ENCODE data around the gene SLC8B1. TPM values are rescaled to one million over a fixed set of nuclear protein-coding genes. Genes with fewer than 3 reads are reported as not detected.

The SLC8B1 gene
- polyA plus RNA-seq, 3 donors: 21.6 to 46.0 (median 32.4) TPM

GRCh38 chr12:113287146-113287898, 47.6 kb downstream of the SLC8B1 start:
- peaks cover 0 to 2% (median 0%) of the 10 kb centered on the region in 3 donors for H3K27me3 Mint-ChIP-seq (ENCODE audit: low read depth in 3 of 3)
- Histone ChIP-seq H3K4me3 (replicated peaks in 1 of 3; ENCODE audit: low read depth in 2 of 3, low read length in 3 of 3) (no peak overlapping the region), H3K79me2 (ENCODE audit: insufficient read depth, low read length) (no peaks in the 10 kb centered on the region), H3K4me2 (replicated peaks; ENCODE audit: extremely low read depth, low read length, poor library complexity, severe bottlenecking) (no peak overlapping the region), H4K20me1 (ENCODE audit: insufficient read depth, low read length) (no peaks in the 10 kb centered on the region), H3K9me3 (replicated peaks in 1 of 2; ENCODE audit: control insufficient read depth in 1 of 2, insufficient read depth in 1 of 2, low read length in 2 of 2) (no peaks in the 10 kb centered on the region), H2AFZ (ENCODE audit: insufficient read depth, low read depth, low read length, poor library complexity, severe bottlenecking) (no peak overlapping the region), H3K9ac (ENCODE audit: insufficient read depth, low read length, poor library complexity, severe bottlenecking) (no peak overlapping the region), H3K4me1 (ENCODE audit: control insufficient read depth in 1 of 2, insufficient read depth in 2 of 2, low read length in 2 of 2) (no peaks in the 10 kb centered on the region), H3K27ac (ENCODE audit: low read depth in 1 of 2, low read length in 2 of 2) (no peak overlapping the region), H3K27me3 (ENCODE audit: control insufficient read depth in 2 of 2, insufficient read depth in 2 of 2, low read length in 2 of 2) (no peaks in the 10 kb centered on the region), H3K36me3 (replicated peaks in 1 of 2; ENCODE audit: control insufficient read depth in 1 of 2, insufficient read depth in 2 of 2, low read length in 2 of 2) (peaks cover 97 to 100% of the 10 kb centered on the region in 2 donors)
- H3K4me1 Mint-ChIP-seq: no peaks in the 10 kb centered on the region
- H3K27ac Mint-ChIP-seq: peak overlapping the region in 3 of 7 donors; percentile 4 to 52 (median 10)
- DNase-seq: no peak
- peaks cover 82 to 99% of the 10 kb centered on the region in 2 donors for H3K36me3 Mint-ChIP-seq
- 98% methylated on average over 12 of the region's 21 CpGs for WGBS (ENCODE audit: insufficient coverage)
- intact Hi-C loops (cut with micrococcal nuclease): no loop called here
- TF ChIP-seq CTCF (IDR thresholded peaks at IDR 0.05): no peak
- no peak overlapping the region for H3K4me3 Mint-ChIP-seq
- no peaks in the 10 kb centered on the region for H3K9me3 Mint-ChIP-seq

DNA sequence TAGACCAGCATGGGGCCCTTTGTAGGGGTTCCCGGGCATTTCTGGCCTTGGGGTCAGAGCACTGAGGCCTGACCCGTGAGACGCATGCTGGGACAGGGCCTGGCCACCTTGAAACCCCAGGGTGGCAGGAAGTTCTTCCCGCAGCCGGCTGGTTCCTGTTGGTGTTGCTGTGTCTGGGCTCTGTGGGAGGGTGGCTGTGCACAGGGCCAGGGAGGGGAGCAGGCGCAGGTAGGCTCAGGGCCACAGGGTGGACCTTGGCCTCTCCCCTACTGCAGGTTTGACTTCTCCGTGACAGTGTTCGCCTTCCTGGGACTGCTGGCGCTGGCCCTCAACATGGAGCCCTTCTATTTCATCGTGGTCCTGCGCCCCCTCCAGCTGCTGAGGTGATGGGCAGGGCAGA, 48.2 kb downstream of the SLC8B1 start:
- H3K4me3 Mint-ChIP-seq: no peak overlapping the region

More for the DNA sequence above, 48.2 kb downstream of the SLC8B1 start:
- no peak overlapping the region for H2AFZ ChIP-seq (ENCODE audit: insufficient read depth, low read depth, low read length, poor library complexity, severe bottlenecking)
- H3K36me3 ChIP-seq (replicated peaks in 1 of 2; ENCODE audit: control insufficient read depth in 1 of 2, insufficient read depth in 2 of 2, low read length in 2 of 2): peaks cover 92 to 96% of the 10 kb centered on the region in 2 donors
- no peaks in the 10 kb centered on the region for H3K4me1 ChIP-seq (ENCODE audit: control insufficient read depth in 1 of 2, insufficient read depth in 2 of 2, low read length in 2 of 2)
- H3K9me3 ChIP-seq (replicated peaks in 1 of 2; ENCODE audit: control insufficient read depth in 1 of 2, insufficient read depth in 1 of 2, low read length in 2 of 2): no peaks in the 10 kb centered on the region
- no peaks in the 10 kb centered on the region for H3K79me2 ChIP-seq (ENCODE audit: insufficient read depth, low read length)
- no peak overlapping the region for H3K27ac ChIP-seq (ENCODE audit: low read depth in 1 of 2, low read length in 2 of 2)
- peak overlapping the region in 4 of 7 donors; percentile 4 to 52 (median 28) for H3K27ac Mint-ChIP-seq
- no peaks in the 10 kb centered on the region for H3K4me1 Mint-ChIP-seq
- H3K27me3 Mint-ChIP-seq (ENCODE audit: low read depth in 3 of 3): peaks cover 0 to 2% (median 0%) of the 10 kb centered on the region in 3 donors
- H3K9me3 Mint-ChIP-seq: no peaks in the 10 kb centered on the region
- H3K36me3 Mint-ChIP-seq: peaks cover 76 to 99% of the 10 kb centered on the region in 2 donors
- no peaks in the 10 kb centered on the region for H3K27me3 ChIP-seq (ENCODE audit: control insufficient read depth in 2 of 2, insufficient read depth in 2 of 2, low read length in 2 of 2)
- intact Hi-C loops (cut with micrococcal nuclease): no loop called here
- no peak overlapping the region for H3K9ac ChIP-seq (ENCODE audit: insufficient read depth, low read length, poor library complexity, severe bottlenecking)
- DNase-seq: no peak
- no peak overlapping the region for H3K4me3 ChIP-seq (replicated peaks in 1 of 3; ENCODE audit: low read depth in 2 of 3, low read length in 3 of 3)
- no peak for TF ChIP-seq CTCF (IDR thresholded peaks at IDR 0.05)
- no peaks in the 10 kb centered on the region for H4K20me1 ChIP-seq (ENCODE audit: insufficient read depth, low read length)
- H3K4me2 ChIP-seq (replicated peaks; ENCODE audit: extremely low read depth, low read length, poor library complexity, severe bottlenecking): no peak overlapping the region
- WGBS (ENCODE audit: insufficient coverage): 90% methylated on average over 8 of the region's 11 CpGs
